GM12878 (cell line): ENCODE measurements around the gene GJA10. TPM values are rescaled to one million over a fixed set of nuclear protein-coding genes. Genes with fewer than 3 reads are reported as not detected.

Experiments
- ATAC-seq: fragments of 200-7000 bp; cut with Tn5 transposase; 3 replicates; pipeline ENCODE4 v1.9.1; 2020; ENCODE audit warnings: mild to moderate bottlenecking, moderate library complexity
- BruUV-seq: library from RNA; stranded (reverse); fragments of 400-500 nt; replicated peaks from 2 replicates; lab custom pipeline; 2021; lab: Mats Ljungman, UMichigan
- CTCF ChIA-PET: fragments of 300-600 bp; sonication (Branson Sonifier 250); formaldehyde crosslinking; extraction: SDS; loops from one replicate; lab custom pipeline; 2021; ENCODE audit warnings: inconsistent platforms; lab: Yijun Ruan, JAX
- POLR2A ChIA-PET: fragments of 350-600 bp; formaldehyde crosslinking; extraction: SDS; loops from one replicate; lab custom pipeline; 2021; ENCODE audit warnings: inconsistent platforms; lab: Charles Lee
- RAD21 ChIA-PET: fragments of 300-600 bp; sonication (Branson Sonifier 250); formaldehyde crosslinking; loops from one replicate; lab custom pipeline; 2023; ENCODE audit warnings: antibody characterized with exemption; ENCODE audit not compliant: unreplicated experiment; lab: Charles Lee
- SMC1A ChIA-PET: fragments of 300-600 bp; sonication (Branson Sonifier 250); formaldehyde crosslinking; loops from one replicate; lab custom pipeline; 2023; ENCODE audit not compliant: unreplicated experiment, uncharacterized antibody; lab: Charles Lee
- DNase-seq: peaks from one replicate; pipeline ENCODE4 v3.0.0-alpha.2; 2011; ENCODE audit warnings: low read depth, low spot score
- FAIRE-seq: peaks from 3 replicates; lab custom pipeline; 2011; peaks lifted over from hg19 to GRCh38; lab: Jason Lieb, UNC
- H2AFZ ChIP-seq: 2 replicates; pipeline ENCODE4 v1.6.0; 2011; ENCODE audit warnings: low read depth, low read length, control low read depth; ENCODE audit not compliant: control insufficient read depth
- H3K27ac ChIP-seq: 2 replicates; pipeline ENCODE4 v1.5.1; 2011; ENCODE audit warnings: control low read depth; ENCODE audit not compliant: control insufficient read depth, insufficient read depth
- H3K27me3 ChIP-seq, 2 experiments: replicated peaks in 1 of 2; 2 replicates each; pipeline versions ENCODE4 v1.6.0 to v1.6.1; 2011; ENCODE audit warnings: low read length in 1 of 2; ENCODE audit not compliant: control insufficient read depth in 2 of 2, insufficient read depth in 2 of 2
- H3K36me3 ChIP-seq, 2 experiments: 2 replicates each; pipeline ENCODE4 v1.5.1; 2011; ENCODE audit warnings: low read length in 1 of 2; ENCODE audit not compliant: control insufficient read depth in 2 of 2, insufficient read depth in 2 of 2
- H3K4me1 ChIP-seq: 2 replicates; pipeline ENCODE4 v1.6.1; 2011; ENCODE audit warnings: mild to moderate bottlenecking, low read length, moderate library complexity, mixed read lengths; ENCODE audit not compliant: control insufficient read depth, insufficient read depth
- H3K4me2 ChIP-seq: 2 replicates; pipeline ENCODE4 v1.6.0; 2011; ENCODE audit warnings: control low read depth; ENCODE audit not compliant: control insufficient read depth, insufficient read depth
- H3K4me3 ChIP-seq: fragments of 200-600 bp; sonication (generic); 2 replicates; pipeline ENCODE4 v1.5.1; 2016
- H3K79me2 ChIP-seq: 2 replicates; pipeline ENCODE4 v1.6.0; 2011; ENCODE audit warnings: low read length; ENCODE audit not compliant: control insufficient read depth, insufficient read depth
- H3K9ac ChIP-seq: 2 replicates; pipeline ENCODE4 v1.8.0; 2011; ENCODE audit warnings: low read length, control low read depth, mixed read lengths; ENCODE audit not compliant: control insufficient read depth, insufficient read depth
- H3K9me3 ChIP-seq: replicated peaks from 3 replicates; pipeline ENCODE4 v1.5.1; 2011; ENCODE audit warnings: mild to moderate bottlenecking, low read length; ENCODE audit not compliant: control insufficient read depth, insufficient read depth
- H4K20me1 ChIP-seq: 2 replicates; pipeline ENCODE4 v1.6.0; 2011; ENCODE audit not compliant: control insufficient read depth, insufficient read depth
- BHLHE40 ChIP-seq, 2 experiments: fragments of 450-650 bp in 1 of 2; IDR thresholded peaks; 2 replicates each; pipeline ENCODE4 v1.6.1; 2011 to 2017; ENCODE audit warnings: low read depth in 2 of 2, borderline replicate concordance in 1 of 2, improper control_type of control experiment in 1 of 2, low read length in 1 of 2, mild to moderate bottlenecking in 1 of 2
- FOXK2 ChIP-seq: fragments of 450-650 bp; IDR thresholded peaks from 2 replicates; pipeline ENCODE4 v1.6.1; 2017; ENCODE audit warnings: mild to moderate bottlenecking, moderate library complexity
- RAD21 ChIP-seq: IDR thresholded peaks from 2 replicates; pipeline ENCODE4 v1.6.1; 2011; ENCODE audit warnings: mild to moderate bottlenecking, low read depth, low read length, moderate library complexity; ENCODE audit not compliant: insufficient read depth
- SMC3 ChIP-seq: IDR thresholded peaks from 2 replicates; pipeline ENCODE4 v1.6.1; 2011; ENCODE audit warnings: low read length, improper control_type of control experiment, borderline replicate concordance
- STAT3 ChIP-seq: IDR thresholded peaks from 2 replicates; pipeline ENCODE4 v1.6.1; 2011; ENCODE audit warnings: low read depth, low read length, improper control_type of control experiment
- TARDBP ChIP-seq: IDR thresholded peaks from 2 replicates; pipeline ENCODE4 v1.6.1; 2016; ENCODE audit warnings: borderline replicate concordance
- TCF3 ChIP-seq: IDR thresholded peaks from 2 replicates; pipeline ENCODE4 v1.6.1; 2012; ENCODE audit warnings: low read depth, mild to moderate bottlenecking, low read length, borderline replicate concordance; ENCODE audit not compliant: insufficient read depth
- WGBS: methylation state at CpG from one replicate; pipeline ENCODE4 v1.1.6; 2016; ENCODE audit warnings: low lambda C conversion rate; ENCODE audit not compliant: insufficient replicate concordance, insufficient coverage; ENCODE audit errors: missing lambda C conversion rate; 5-methylcytosine and 5-hydroxymethylcytosine counted together
- in situ Hi-C: fragments of 300-500 bp; cut with MboI; formaldehyde crosslinking; loops from 9 replicates; pipeline ENCODE4 v1.14.3; 2018; ENCODE audit warnings: mixed read lengths
- intact Hi-C: fragments of 100-400 bp; cut with micrococcal nuclease; formaldehyde crosslinking; loops from one replicate; pipeline ENCODE4 v1.14.2; 2022; ENCODE audit not compliant: unreplicated experiment
- polyA plus RNA-seq, 11 experiments: library from polyadenylated mRNA; depleted of rRNA in 4 of 11; unstranded in 6 of 11; stranded (reverse) in 5 of 11; fragments of >200 nt; fragmentation: Nextera tagmentation in 4 of 11; fragmentation: Illumina TruSeq in 1 of 11; extraction: Ambion mirVana in 4 of 11; extraction: Trizol in 1 of 11; gene quantifications; 1 replicate in 1 of 11; 2 replicates in 10 of 11; pipeline versions ENCODE4 v1.2.1 to v1.2.3, GENCODE V29; 2011 to 2016; ENCODE audit warnings: inconsistent platforms in 2 of 11, missing spikeins in 2 of 11, low read depth in 1 of 11
- total RNA-seq, 4 experiments: library from RNA; depleted of rRNA in 3 of 4; stranded (reverse); fragments of >200 nt in 3 of 4; fragmentation: Illumina TruSeq in 1 of 4; extraction: Trizol in 1 of 4; gene quantifications; 2 replicates each; pipeline versions ENCODE4 v1.2.1 to v1.2.3, GENCODE V29; 2013 to 2021
- TF ChIP-seq, protein P1 (sequence below), 3 experiments: IDR thresholded peaks in 2 of 3; conservative IDR thresholded peaks in 1 of 3; 2 replicates each; pipeline ENCODE4 v1.5.1; 2011; ENCODE audit warnings: low read depth in 3 of 3, low read length in 3 of 3, mild to moderate bottlenecking in 3 of 3, control low read depth in 2 of 3, moderate library complexity in 2 of 3, inconsistent platforms in 1 of 3, mixed read lengths in 1 of 3; ENCODE audit not compliant: control insufficient read depth in 2 of 3, insufficient read depth in 1 of 3; ENCODE audit errors: extremely low read depth in 1 of 3
- TF ChIP-seq, protein P2 (sequence below): IDR thresholded peaks from 2 replicates; pipeline ENCODE4 v1.6.1; 2012; ENCODE audit warnings: low read depth, low read length, improper control_type of control experiment
- TF ChIP-seq, protein P3 (sequence below): fragments of 450-650 bp; formaldehyde crosslinking; IDR thresholded peaks from 2 replicates; pipeline ENCODE4 v1.4.0; 2022; ENCODE audit warnings: mild to moderate bottlenecking, moderate library complexity
- TF ChIP-seq, protein P4 (sequence below): fragments of 450-650 bp; IDR thresholded peaks from 2 replicates; pipeline ENCODE4 v1.6.1; 2017; ENCODE audit warnings: mild to moderate bottlenecking, low read depth, inconsistent platforms; ENCODE audit not compliant: poor library complexity, severe bottlenecking

GJA10 gene
- total and polyA plus RNA-seq, 10 of the 15 experiments (the other 5 are each of a cell fraction or from before 2014, with no cell fraction given) = not detected

DNA sequence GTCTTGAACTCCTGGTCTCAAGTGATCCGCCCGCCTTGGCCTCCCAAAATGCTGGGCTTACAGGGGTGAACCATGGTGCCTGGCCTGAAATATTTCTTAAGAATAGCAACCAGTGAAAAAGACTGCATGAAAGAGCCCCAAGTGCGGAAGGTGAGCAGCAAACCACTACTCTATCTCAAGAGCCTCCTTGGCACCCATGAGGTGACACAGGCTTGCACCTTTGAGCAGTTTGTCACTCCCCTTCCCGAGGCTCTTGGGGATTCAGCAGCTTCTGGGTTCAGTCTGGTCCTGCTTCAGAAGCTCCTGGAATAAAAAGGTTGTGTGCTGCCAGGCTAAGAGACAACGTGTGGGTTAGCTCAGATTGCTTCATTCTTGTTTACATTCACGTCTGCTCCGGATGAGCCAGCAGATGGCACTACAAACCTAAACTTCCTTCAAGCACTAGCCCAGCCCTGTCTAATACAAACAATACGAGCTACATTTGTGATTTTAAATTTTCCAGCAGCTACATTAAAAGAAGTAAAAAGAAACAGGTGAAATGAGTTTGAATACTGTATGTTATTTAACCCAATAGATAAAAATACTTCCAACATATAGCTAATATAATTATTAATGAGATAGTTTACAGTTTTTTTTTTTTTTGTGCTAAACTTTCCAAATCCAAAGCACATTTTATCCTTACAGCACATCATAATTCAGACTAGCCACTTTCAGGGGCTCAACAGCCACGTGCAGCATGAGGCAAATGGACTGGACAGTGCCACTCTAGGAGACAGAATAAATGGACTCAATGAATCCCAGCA, 46.2 kb downstream of the GJA10 start:
- DNase-seq (peak; percentile 21), ATAC-seq (peak; percentile 99), FAIRE-seq (peak; percentile 93)
- in situ Hi-C loops = loop anchor here (10.0 kb wide), 1 partner anchor 454 kb away; no protein-coding TSS in a partner anchor
- no TSS peak for BruUV-seq
- H3K36me3 ChIP-seq = no peaks in the 10 kb centered on the region
- no peaks in the 10 kb centered on the region; the same call in 1 of the 2 replicates for H4K20me1 ChIP-seq
- H3K4me1 ChIP-seq = no peaks in the 10 kb centered on the region
- H3K9me3 ChIP-seq = peaks cover 2% of the 10 kb centered on the region; the same call in 2 of the 3 replicates
- no peak overlapping the region for H3K4me2 ChIP-seq
- ChIA-PET CTCF (interaction anchor here (0.6 to 6.9 kb wide), 61 partner anchors 8 to 1127 kb away, joined by 3 to 193 read pairs (median 4); partner anchors contain the start of genes ANKRD6 and CASP8AP2), POLR2A (no interaction called here), RAD21 (interaction anchor here (0.6 to 3.7 kb wide), 24 partner anchors 11 to 668 kb away, joined by 3 to 104 read pairs (median 4); partner anchors contain the start of genes CASP8AP2 and MDN1), SMC1A (interaction anchor here (0.5 to 3.5 kb wide), 30 partner anchors 15 to 1141 kb away, joined by 3 to 97 read pairs (median 4); no protein-coding TSS in a partner anchor)
- no peak overlapping the region for H3K9ac ChIP-seq
- no peak overlapping the region for H3K27ac ChIP-seq
- WGBS = 32% methylated on average over 9 of the region's 9 CpGs
- no peak overlapping the region for H3K4me3 ChIP-seq
- H3K79me2 ChIP-seq = no peaks in the 10 kb centered on the region
- no peak overlapping the region for H2AFZ ChIP-seq
- H3K27me3 ChIP-seq = no peaks in the 10 kb centered on the region; a peak in 3 of 4 replicates
- intact Hi-C loops = loop anchor here (1.0 to 5.0 kb wide), 3 partner anchors 237 to 539 kb away; no protein-coding TSS in a partner anchor
- TF ChIP-seq FOXK2 = peak; percentile 54; the same call in 1 of the 2 replicates
- TF ChIP-seq TCF3 = no peak
- TF ChIP-seq BHLHE40 (IDR thresholded peaks at IDR 0.05; ENCODE audit: borderline replicate concordance in 1 of 2, low read depth in 2 of 2, low read length in 1 of 2) = no peak
- TF ChIP-seq, protein P1, sequence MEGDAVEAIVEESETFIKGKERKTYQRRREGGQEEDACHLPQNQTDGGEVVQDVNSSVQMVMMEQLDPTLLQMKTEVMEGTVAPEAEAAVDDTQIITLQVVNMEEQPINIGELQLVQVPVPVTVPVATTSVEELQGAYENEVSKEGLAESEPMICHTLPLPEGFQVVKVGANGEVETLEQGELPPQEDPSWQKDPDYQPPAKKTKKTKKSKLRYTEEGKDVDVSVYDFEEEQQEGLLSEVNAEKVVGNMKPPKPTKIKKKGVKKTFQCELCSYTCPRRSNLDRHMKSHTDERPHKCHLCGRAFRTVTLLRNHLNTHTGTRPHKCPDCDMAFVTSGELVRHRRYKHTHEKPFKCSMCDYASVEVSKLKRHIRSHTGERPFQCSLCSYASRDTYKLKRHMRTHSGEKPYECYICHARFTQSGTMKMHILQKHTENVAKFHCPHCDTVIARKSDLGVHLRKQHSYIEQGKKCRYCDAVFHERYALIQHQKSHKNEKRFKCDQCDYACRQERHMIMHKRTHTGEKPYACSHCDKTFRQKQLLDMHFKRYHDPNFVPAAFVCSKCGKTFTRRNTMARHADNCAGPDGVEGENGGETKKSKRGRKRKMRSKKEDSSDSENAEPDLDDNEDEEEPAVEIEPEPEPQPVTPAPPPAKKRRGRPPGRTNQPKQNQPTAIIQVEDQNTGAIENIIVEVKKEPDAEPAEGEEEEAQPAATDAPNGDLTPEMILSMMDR (IDR thresholded peaks at IDR 0.05 in 2 of 3, conservative IDR thresholded peaks at IDR 0.05 in 1 of 3; ENCODE audit: control insufficient read depth in 2 of 3, extremely low read depth in 1 of 3, insufficient read depth in 1 of 3, low read depth in 3 of 3, low read length in 3 of 3) = peak; percentile 64 to 83 (median 71)
- TF ChIP-seq, protein P2, sequence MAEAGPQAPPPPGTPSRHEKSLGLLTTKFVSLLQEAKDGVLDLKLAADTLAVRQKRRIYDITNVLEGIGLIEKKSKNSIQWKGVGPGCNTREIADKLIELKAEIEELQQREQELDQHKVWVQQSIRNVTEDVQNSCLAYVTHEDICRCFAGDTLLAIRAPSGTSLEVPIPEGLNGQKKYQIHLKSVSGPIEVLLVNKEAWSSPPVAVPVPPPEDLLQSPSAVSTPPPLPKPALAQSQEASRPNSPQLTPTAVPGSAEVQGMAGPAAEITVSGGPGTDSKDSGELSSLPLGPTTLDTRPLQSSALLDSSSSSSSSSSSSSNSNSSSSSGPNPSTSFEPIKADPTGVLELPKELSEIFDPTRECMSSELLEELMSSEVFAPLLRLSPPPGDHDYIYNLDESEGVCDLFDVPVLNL = no peak
- no peak for TF ChIP-seq TARDBP
- TF ChIP-seq STAT3 = no peak
- TF ChIP-seq RAD21 = peak; percentile 92
- TF ChIP-seq, protein P3, sequence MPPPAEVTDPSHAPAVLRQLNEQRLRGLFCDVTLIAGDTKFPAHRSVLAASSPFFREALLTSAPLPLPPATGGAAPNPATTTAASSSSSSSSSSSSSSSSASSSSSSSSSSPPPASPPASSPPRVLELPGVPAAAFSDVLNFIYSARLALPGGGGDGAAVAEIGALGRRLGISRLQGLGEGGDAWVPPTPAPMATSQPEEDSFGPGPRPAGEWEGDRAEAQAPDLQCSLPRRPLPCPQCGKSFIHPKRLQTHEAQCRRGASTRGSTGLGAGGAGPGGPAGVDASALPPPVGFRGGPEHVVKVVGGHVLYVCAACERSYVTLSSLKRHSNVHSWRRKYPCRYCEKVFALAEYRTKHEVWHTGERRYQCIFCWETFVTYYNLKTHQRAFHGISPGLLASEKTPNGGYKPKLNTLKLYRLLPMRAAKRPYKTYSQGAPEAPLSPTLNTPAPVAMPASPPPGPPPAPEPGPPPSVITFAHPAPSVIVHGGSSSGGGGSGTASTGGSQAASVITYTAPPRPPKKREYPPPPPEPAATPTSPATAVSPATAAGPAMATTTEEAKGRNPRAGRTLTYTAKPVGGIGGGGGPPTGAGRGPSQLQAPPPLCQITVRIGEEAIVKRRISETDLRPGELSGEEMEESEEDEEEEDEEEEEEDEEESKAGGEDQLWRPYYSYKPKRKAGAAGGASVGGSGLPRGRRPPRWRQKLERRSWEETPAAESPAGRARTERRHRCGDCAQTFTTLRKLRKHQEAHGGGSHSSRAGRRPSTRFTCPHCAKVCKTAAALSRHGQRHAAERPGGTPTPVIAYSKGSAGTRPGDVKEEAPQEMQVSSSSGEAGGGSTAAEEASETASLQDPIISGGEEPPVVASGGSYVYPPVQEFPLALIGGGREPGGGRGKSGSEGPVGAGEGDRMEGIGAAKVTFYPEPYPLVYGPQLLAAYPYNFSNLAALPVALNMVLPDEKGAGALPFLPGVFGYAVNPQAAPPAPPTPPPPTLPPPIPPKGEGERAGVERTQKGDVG (CRISPR knock-in tag) = no peak
- peak; percentile 89 for TF ChIP-seq SMC3
- TF ChIP-seq, protein P4, sequence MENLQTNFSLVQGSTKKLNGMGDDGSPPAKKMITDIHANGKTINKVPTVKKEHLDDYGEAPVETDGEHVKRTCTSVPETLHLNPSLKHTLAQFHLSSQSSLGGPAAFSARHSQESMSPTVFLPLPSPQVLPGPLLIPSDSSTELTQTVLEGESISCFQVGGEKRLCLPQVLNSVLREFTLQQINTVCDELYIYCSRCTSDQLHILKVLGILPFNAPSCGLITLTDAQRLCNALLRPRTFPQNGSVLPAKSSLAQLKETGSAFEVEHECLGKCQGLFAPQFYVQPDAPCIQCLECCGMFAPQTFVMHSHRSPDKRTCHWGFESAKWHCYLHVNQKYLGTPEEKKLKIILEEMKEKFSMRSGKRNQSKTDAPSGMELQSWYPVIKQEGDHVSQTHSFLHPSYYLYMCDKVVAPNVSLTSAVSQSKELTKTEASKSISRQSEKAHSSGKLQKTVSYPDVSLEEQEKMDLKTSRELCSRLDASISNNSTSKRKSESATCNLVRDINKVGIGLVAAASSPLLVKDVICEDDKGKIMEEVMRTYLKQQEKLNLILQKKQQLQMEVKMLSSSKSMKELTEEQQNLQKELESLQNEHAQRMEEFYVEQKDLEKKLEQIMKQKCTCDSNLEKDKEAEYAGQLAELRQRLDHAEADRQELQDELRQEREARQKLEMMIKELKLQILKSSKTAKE = no peak
